IMR-90 (cell line): ENCODE results near the gene PCDHGA7. TPM values are rescaled to one million over a fixed set of nuclear protein-coding genes. Genes with fewer than 3 reads are reported as not detected.

Experiments
- ATAC-seq: fragments of 200-7000 bp; cut with Tn5 transposase; 2 replicates; pipeline ENCODE4 v1.9.1; 2020; ENCODE audit warnings: low read depth, mild to moderate bottlenecking, moderate library complexity
- BruUV-seq: library from RNA; stranded (reverse); fragments of 400-500 nt; replicated peaks from 2 replicates; lab custom pipeline; 2021; lab: Mats Ljungman, UMichigan
- CTCF ChIA-PET: fragments of 300-600 bp; formaldehyde crosslinking; extraction: SDS; loops from one replicate; lab custom pipeline; 2021; ENCODE audit warnings: antibody characterized with exemption; lab: Yijun Ruan, JAX
- POLR2A ChIA-PET: fragments of 300-600 bp; sonication (Branson Sonifier 250); formaldehyde crosslinking; loops from one replicate; lab custom pipeline; 2022; ENCODE audit warnings: antibody characterized with exemption; ENCODE audit not compliant: unreplicated experiment; lab: Charles Lee
- DNase-seq: peaks from one replicate; pipeline ENCODE4 v3.0.0; 2013
- H2AFZ ChIP-seq: replicated peaks from 2 replicates; pipeline ENCODE3; 2013; ENCODE audit warnings: low read length, mild to moderate bottlenecking; ENCODE audit not compliant: poor library complexity
- H2AK5ac ChIP-seq: 2 replicates; pipeline ENCODE4 v1.6.1; 2013; ENCODE audit warnings: low read depth, low read length, inconsistent platforms
- H2AK9ac ChIP-seq: replicated peaks from 2 replicates; pipeline ENCODE3; 2013; ENCODE audit warnings: mild to moderate bottlenecking, low read depth, low read length, moderate library complexity; ENCODE audit not compliant: poor library complexity
- H2BK120ac ChIP-seq: 2 replicates; pipeline ENCODE4 v1.6.1; 2013; ENCODE audit warnings: low read depth, low read length, inconsistent platforms
- H2BK15ac ChIP-seq: 3 replicates; pipeline ENCODE4 v1.6.1; 2013; ENCODE audit warnings: low read depth, low read length, inconsistent platforms
- H2BK20ac ChIP-seq: 2 replicates; pipeline ENCODE4 v1.6.1; 2013; ENCODE audit warnings: low read depth, mild to moderate bottlenecking, inconsistent platforms, low read length, moderate library complexity
- H2BK5ac ChIP-seq: 2 replicates; pipeline ENCODE4 v1.6.1; 2013; ENCODE audit warnings: mild to moderate bottlenecking, low read depth, low read length, inconsistent platforms; ENCODE audit not compliant: poor library complexity, severe bottlenecking
- H3K14ac ChIP-seq: replicated peaks from 2 replicates; pipeline ENCODE4 v1.6.1; 2013; ENCODE audit warnings: low read depth, low read length, inconsistent platforms
- H3K18ac ChIP-seq: 2 replicates; pipeline ENCODE4 v1.6.1; 2013; ENCODE audit warnings: low read depth, low read length, control low read depth
- H3K23ac ChIP-seq: 2 replicates; pipeline ENCODE4 v1.6.1; 2013; ENCODE audit warnings: low read depth, low read length, inconsistent platforms
- H3K27ac ChIP-seq: 2 replicates; pipeline ENCODE4 v1.5.1; 2013; ENCODE audit warnings: mild to moderate bottlenecking, control low read depth, low read length; ENCODE audit not compliant: insufficient read depth
- H3K27me3 ChIP-seq: 2 replicates; pipeline ENCODE4 v1.6.1; 2013; ENCODE audit warnings: low read length; ENCODE audit not compliant: control insufficient read depth, insufficient read depth
- H3K36me3 ChIP-seq: 2 replicates; pipeline ENCODE4 v1.6.1; 2013; ENCODE audit warnings: low read length, mixed read lengths; ENCODE audit not compliant: control insufficient read depth, insufficient read depth
- H3K4ac ChIP-seq: 2 replicates; pipeline ENCODE4 v1.6.1; 2013; ENCODE audit warnings: low read depth, low read length, inconsistent platforms
- H3K4me1 ChIP-seq: 2 replicates; pipeline ENCODE4 v1.6.1; 2013; ENCODE audit warnings: low read length, mixed read lengths; ENCODE audit not compliant: control insufficient read depth, insufficient read depth
- H3K4me2 ChIP-seq: 2 replicates; pipeline ENCODE4 v1.6.1; 2013; ENCODE audit warnings: low read depth, mild to moderate bottlenecking, control low read depth, low read length, moderate library complexity
- H3K4me3 ChIP-seq: 2 replicates; pipeline ENCODE4 v1.5.1; 2013; ENCODE audit warnings: low read depth, mild to moderate bottlenecking, control low read depth, low read length, moderate library complexity; ENCODE audit not compliant: insufficient read depth
- H3K56ac ChIP-seq: 2 replicates; pipeline ENCODE4 v1.6.1; 2013; ENCODE audit warnings: low read length, inconsistent platforms; ENCODE audit not compliant: insufficient read depth; ENCODE audit errors: extremely low read depth
- H3K79me1 ChIP-seq, 2 experiments: 2 replicates each; pipeline ENCODE4 v1.6.1; 2013; ENCODE audit warnings: low read length in 2 of 2, inconsistent platforms in 1 of 2, low read depth in 1 of 2
- H3K9ac ChIP-seq: 2 replicates; pipeline ENCODE4 v1.6.1; 2013; ENCODE audit warnings: low read depth, low read length, control low read depth
- H3K9me1 ChIP-seq: 2 replicates; pipeline ENCODE4 v1.6.1; 2013; ENCODE audit warnings: low read length, inconsistent platforms; ENCODE audit not compliant: insufficient read depth
- H3K9me3 ChIP-seq: 2 replicates; pipeline ENCODE4 v1.6.1; 2013; ENCODE audit warnings: low read length; ENCODE audit not compliant: control insufficient read depth, insufficient read depth
- H4K20me1 ChIP-seq: 2 replicates; pipeline ENCODE4 v1.6.1; 2013; ENCODE audit warnings: low read length, inconsistent platforms; ENCODE audit not compliant: insufficient read depth
- H4K5ac ChIP-seq: 2 replicates; pipeline ENCODE4 v1.6.1; 2013; ENCODE audit warnings: mild to moderate bottlenecking, low read depth, low read length, control low read depth
- H4K8ac ChIP-seq, 2 experiments: 2 replicates each; pipeline ENCODE4 v1.6.1; 2013; ENCODE audit warnings: low read depth in 2 of 2, low read length in 2 of 2, control low read depth in 1 of 2, inconsistent platforms in 1 of 2
- H4K91ac ChIP-seq: 2 replicates; pipeline ENCODE4 v1.6.1; 2013; ENCODE audit warnings: low read depth, low read length, inconsistent platforms; ENCODE audit not compliant: insufficient read depth
- CEBPB ChIP-seq: IDR thresholded peaks from 2 replicates; pipeline ENCODE4 v1.6.1; 2012; ENCODE audit warnings: low read depth, low read length, improper control_type of control experiment
- CHD1 ChIP-seq: IDR thresholded peaks from 2 replicates; pipeline ENCODE4 v1.6.1; 2012; ENCODE audit warnings: low read depth, low read length, improper control_type of control experiment
- CTCF ChIP-seq: conservative IDR thresholded peaks from 2 replicates; pipeline ENCODE4 v1.5.1; 2012; ENCODE audit warnings: mild to moderate bottlenecking, low read depth, low read length, improper control_type of control experiment
- MXI1 ChIP-seq: IDR thresholded peaks from 2 replicates; pipeline ENCODE4 v1.6.1; 2012; ENCODE audit warnings: low read depth, mild to moderate bottlenecking, low read length, moderate library complexity, borderline replicate concordance
- RAD21 ChIP-seq: IDR thresholded peaks from 2 replicates; pipeline ENCODE4 v1.6.1; 2012; ENCODE audit warnings: low read length, improper control_type of control experiment
- WGBS, 2 experiments: methylation state at CpG; one replicate each; pipeline versions ENCODE4 v1.1.5 to v1.1.7; 2013; ENCODE audit warnings: missing lambda C conversion rate in 2 of 2; ENCODE audit not compliant: insufficient read length in 1 of 2; ENCODE audit errors: extremely low coverage in 2 of 2; 5-methylcytosine and 5-hydroxymethylcytosine counted together
- dilution Hi-C: fragments of 300-500 bp; cut with HindIII; formaldehyde crosslinking; loops from one replicate; pipeline ENCODE4 v1.14.3; 2018; ENCODE audit warnings: low sequenced_read_pairs; ENCODE audit not compliant: unreplicated experiment
- in situ Hi-C: fragments of 300-500 bp; cut with MboI; formaldehyde crosslinking; loops from 3 replicates; pipeline ENCODE4 v1.14.3; 2019; ENCODE audit warnings: low sequenced_read_pairs, inconsistent platforms, mixed read lengths
- intact Hi-C: fragments of 100-400 bp; cut with micrococcal nuclease; formaldehyde crosslinking; loops from 2 replicates; pipeline ENCODE4 v1.10.0; 2022
- polyA plus RNA-seq, 3 experiments: library from polyadenylated mRNA; depleted of rRNA; stranded (reverse); fragments of >200 nt; gene quantifications; 2 replicates each; pipeline ENCODE4 v1.2.3, GENCODE V29; 2012; ENCODE audit warnings: low replicate concordance in 1 of 3
- total RNA-seq: library from RNA; depleted of rRNA; stranded (reverse); fragments of >200 nt; gene quantifications from 2 replicates; pipeline ENCODE4 v1.2.3, GENCODE V29; 2012

PCDHGA7 gene
- total and polyA plus RNA-seq, 2 of the 4 experiments (the other 2 are of a cell fraction): 3.2 to 3.4 TPM

- Histone ChIP-seq H3K9me1 (no peaks in the 10 kb centered on the region), H2BK120ac (no peak overlapping the region), H2AK9ac (no peak overlapping the region), H3K4me1 (no peaks in the 10 kb centered on the region), H3K14ac (0 out of 2 replicates have a peak overlapping the region, but pooled peaks have one; percentile 3), H2AFZ (peak overlapping the region; percentile 87), H4K20me1 (no peaks in the 10 kb centered on the region), H2BK15ac (no peak overlapping the region), H3K36me3 (peaks cover 4% of the 10 kb centered on the region; the same call in 1 of the 2 replicates), H3K23ac (no peak overlapping the region; the same call in 1 of the 2 replicates), H3K18ac (peak overlapping the region; percentile 51; the same call in 1 of the 2 replicates), H3K4me3 (peak overlapping the region; percentile 48), H2AK5ac (no peak overlapping the region), H4K8ac (peak overlapping the region in 1 of 2 experiments; percentile 53; a peak in 1 of 4 replicates), H3K27ac (peak overlapping the region; percentile 44), H3K27me3 (no peaks in the 10 kb centered on the region; the same call in 1 of the 2 replicates), H3K9ac (peak overlapping the region; percentile 21), H3K9me3 (peaks cover 42% of the 10 kb centered on the region), H3K56ac (no peak overlapping the region), H2BK20ac (no peak overlapping the region), H4K5ac (peak overlapping the region; percentile 12; the same call in 1 of the 2 replicates), H4K91ac (no peak overlapping the region), H3K79me1 (no peaks in the 10 kb centered on the region), H2BK5ac (no peak overlapping the region), H3K4me2 (peak overlapping the region; percentile 58; the same call in 1 of the 2 replicates), H3K4ac (no peak overlapping the region)
- TF ChIP-seq CEBPB (no peak), CHD1 (no peak), CTCF (no peak), RAD21 (no peak), MXI1 (no peak)
- ATAC-seq (peak; percentile 48), DNase-seq (no peak)
- no TSS peak for BruUV-seq
- ChIA-PET POLR2A (no interaction called here), CTCF (no interaction called here)
- 21% methylated on average over 17 of the region's 31 CpGs; no CpG with 5 or more reads in 1 of the 2 experiments for WGBS, 2 experiments
- dilution Hi-C loops (no loop called here), intact Hi-C loops (no loop called here), in situ Hi-C loops (no loop called here)
Measured at GRCh38 chr5:141343953-141344463, 38.5 kb upstream of the PCDHGA7 start.
